Trophoblast cell (in vitro differentiated cells and primary cell): ENCODE results near the gene GGTLC1.

Source experiments
- DNase-seq, 2 donors: peaks; one replicate each; pipeline ENCODE4 v3.0.0-alpha.2; 2016
- H2AFZ ChIP-seq: 2 replicates; pipeline ENCODE4 v1.6.1; 2013; ENCODE audit warnings: low read length, moderate library complexity, mild to moderate bottlenecking; ENCODE audit not compliant: insufficient read depth, poor library complexity
- H2AK5ac ChIP-seq: 2 replicates; pipeline ENCODE4 v1.6.1; 2013; ENCODE audit warnings: mild to moderate bottlenecking, low read length
- H2BK120ac ChIP-seq: 2 replicates; pipeline ENCODE4 v1.6.1; 2013; ENCODE audit warnings: low read length, mild to moderate bottlenecking, moderate library complexity; ENCODE audit not compliant: insufficient read depth, poor library complexity
- H2BK12ac ChIP-seq: 2 replicates; pipeline ENCODE4 v1.6.1; 2013; ENCODE audit warnings: mild to moderate bottlenecking, low read length, moderate library complexity
- H2BK5ac ChIP-seq: 2 replicates; pipeline ENCODE4 v1.6.1; 2013; ENCODE audit warnings: low read length, low read depth, moderate library complexity, mild to moderate bottlenecking; ENCODE audit not compliant: poor library complexity
- H3K14ac ChIP-seq: 2 replicates; pipeline ENCODE4 v1.6.1; 2013; ENCODE audit warnings: mild to moderate bottlenecking, low read length
- H3K18ac ChIP-seq: 2 replicates; pipeline ENCODE4 v1.6.1; 2013; ENCODE audit warnings: mild to moderate bottlenecking, low read length
- H3K23ac ChIP-seq: 2 replicates; pipeline ENCODE4 v1.6.1; 2013; ENCODE audit warnings: low read length
- H3K27ac ChIP-seq: 2 replicates; pipeline ENCODE4 v1.5.1; 2013; ENCODE audit warnings: low read depth, mild to moderate bottlenecking, inconsistent platforms, low read length, moderate library complexity
- H3K27me3 ChIP-seq: 2 replicates; pipeline ENCODE4 v1.6.1; 2013; ENCODE audit warnings: inconsistent platforms, mild to moderate bottlenecking, low read length, moderate library complexity; ENCODE audit not compliant: insufficient read depth
- H3K36me3 ChIP-seq, 2 experiments: 1 replicate in 1 of 2; 2 replicates in 1 of 2; pipeline ENCODE4 v1.6.1; 2013; ENCODE audit warnings: low read length in 2 of 2, mild to moderate bottlenecking in 2 of 2, moderate library complexity in 1 of 2; ENCODE audit not compliant: insufficient read depth in 2 of 2, control insufficient read depth in 1 of 2
- H3K4ac ChIP-seq: 2 replicates; pipeline ENCODE4 v1.6.1; 2013; ENCODE audit warnings: low read depth, mild to moderate bottlenecking, low read length, moderate library complexity
- H3K4me1 ChIP-seq, 2 experiments: 1 replicate in 1 of 2; 2 replicates in 1 of 2; pipeline ENCODE4 v1.6.1; 2013; ENCODE audit warnings: low read length in 2 of 2, mild to moderate bottlenecking in 2 of 2, moderate library complexity in 1 of 2; ENCODE audit not compliant: insufficient read depth in 2 of 2, control insufficient read depth in 1 of 2
- H3K4me2 ChIP-seq: 2 replicates; pipeline ENCODE4 v1.6.1; 2013; ENCODE audit warnings: inconsistent platforms, mild to moderate bottlenecking, low read length, moderate library complexity
- H3K4me3 ChIP-seq: 2 replicates; pipeline ENCODE4 v1.5.1; 2013; ENCODE audit warnings: mild to moderate bottlenecking, low read depth, low read length, inconsistent platforms
- H3K79me1 ChIP-seq: one replicate; pipeline ENCODE4 v1.6.1; 2013; ENCODE audit warnings: low read length
- H3K79me2 ChIP-seq: 2 replicates; pipeline ENCODE4 v1.6.1; 2013; ENCODE audit warnings: low read length, mild to moderate bottlenecking; ENCODE audit not compliant: control insufficient read depth, insufficient read depth, poor library complexity
- H3K9ac ChIP-seq: 2 replicates; pipeline ENCODE4 v1.6.1; 2013; ENCODE audit warnings: mild to moderate bottlenecking, low read length
- H3K9me3 ChIP-seq: 2 replicates; pipeline ENCODE4 v1.6.1; 2013; ENCODE audit warnings: low read depth, mild to moderate bottlenecking, control low read depth, inconsistent platforms, low read length; ENCODE audit not compliant: insufficient read depth
- H4K12ac ChIP-seq: 2 replicates; pipeline ENCODE4 v1.6.1; 2013; ENCODE audit warnings: low read depth, mild to moderate bottlenecking, low read length, moderate library complexity
- H4K8ac ChIP-seq: 2 replicates; pipeline ENCODE4 v1.6.1; 2013; ENCODE audit warnings: low read depth, mild to moderate bottlenecking, low read length, moderate library complexity
- H4K91ac ChIP-seq: one replicate; pipeline ENCODE4 v1.6.1; 2013; ENCODE audit warnings: low read depth, mild to moderate bottlenecking, low read length, moderate library complexity
- WGBS: extraction: QIAGEN DNeasy Blood & Tissue Kit; methylation state at CpG from one replicate; pipeline ENCODE4 v1.1.7; 2013; ENCODE audit warnings: missing lambda C conversion rate; ENCODE audit not compliant: insufficient read length, insufficient coverage; ENCODE audit errors: extremely low coverage; 5-methylcytosine and 5-hydroxymethylcytosine counted together

GGTLC1 gene

DNA sequence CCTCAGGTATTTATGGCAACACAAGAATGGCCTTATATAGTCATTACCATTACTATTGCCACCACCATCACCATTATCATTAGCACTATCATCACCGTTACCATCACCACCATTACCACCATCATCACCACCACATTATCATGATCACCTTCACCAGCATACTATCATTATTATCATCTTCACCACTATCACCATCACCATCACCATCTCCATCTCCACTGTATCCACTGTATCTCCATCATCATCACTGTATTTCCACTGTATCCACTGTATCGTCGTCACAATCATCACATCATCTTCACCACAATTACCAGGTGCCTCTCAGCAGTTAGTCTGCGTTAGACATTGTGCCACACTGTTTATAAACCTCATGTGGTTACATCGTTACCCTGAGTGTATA is 45.3 kb downstream of the GGTLC1 start:
- Histone ChIP-seq H3K79me2 (no peaks in the 10 kb centered on the region), H3K9ac (no peak overlapping the region), H3K4ac (no peak overlapping the region), H3K79me1 (no peaks in the 10 kb centered on the region), H3K4me2 (no peak overlapping the region), H4K12ac (no peak overlapping the region), H3K36me3 (no peaks in the 10 kb centered on the region), H2BK12ac (no peak overlapping the region), H2AK5ac (no peak overlapping the region), H3K14ac (no peak overlapping the region), H3K4me3 (no peak overlapping the region), H2AFZ (no peak overlapping the region), H3K9me3 (peaks cover 3% of the 10 kb centered on the region), H4K91ac (no peak overlapping the region), H4K8ac (no peak overlapping the region), H3K27ac (no peak overlapping the region), H3K27me3 (no peaks in the 10 kb centered on the region), H3K4me1 (no peaks in the 10 kb centered on the region), H3K23ac (no peak overlapping the region), H2BK5ac (no peak overlapping the region), H3K18ac (no peak overlapping the region), H2BK120ac (no peak overlapping the region)
- no CpG with 5 or more reads among the region's 5 CpGs for WGBS
- DNase-seq = no peak

DNA sequence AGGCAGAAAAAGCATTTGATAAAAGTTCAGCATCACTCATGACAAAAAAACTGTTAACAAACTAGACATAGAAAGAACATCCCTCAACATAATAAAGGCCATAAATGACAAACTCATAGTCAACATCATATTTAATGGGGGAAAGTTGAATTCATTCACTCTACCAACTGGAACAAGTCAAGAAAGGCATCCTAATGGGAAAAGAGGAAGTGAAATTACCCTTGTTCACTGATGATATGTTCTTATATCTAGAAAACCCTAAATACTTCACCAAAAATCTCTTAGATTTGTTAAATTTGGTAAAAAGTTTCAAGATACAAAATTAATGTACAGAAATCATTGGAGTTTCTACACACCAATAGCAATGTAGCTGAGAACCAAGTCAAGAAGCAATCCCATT is 48.9 kb downstream of the GGTLC1 start:
- Histone ChIP-seq H3K4me3 (no peak overlapping the region), H3K4me2 (no peak overlapping the region), H3K9ac (no peak overlapping the region), H2AK5ac (no peak overlapping the region), H2BK12ac (no peak overlapping the region), H3K79me2 (no peaks in the 10 kb centered on the region), H3K79me1 (no peaks in the 10 kb centered on the region), H3K9me3 (peaks cover 3% of the 10 kb centered on the region), H2BK5ac (no peak overlapping the region), H3K4ac (no peak overlapping the region), H2AFZ (no peak overlapping the region), H3K27ac (no peak overlapping the region), H3K14ac (no peak overlapping the region), H3K23ac (no peak overlapping the region), H3K36me3 (no peaks in the 10 kb centered on the region), H3K27me3 (no peaks in the 10 kb centered on the region), H3K18ac (no peak overlapping the region), H3K4me1 (no peaks in the 10 kb centered on the region), H4K12ac (no peak overlapping the region), H4K91ac (no peak overlapping the region), H4K8ac (no peak overlapping the region), H2BK120ac (no peak overlapping the region)
- DNase-seq = no peak

DNA sequence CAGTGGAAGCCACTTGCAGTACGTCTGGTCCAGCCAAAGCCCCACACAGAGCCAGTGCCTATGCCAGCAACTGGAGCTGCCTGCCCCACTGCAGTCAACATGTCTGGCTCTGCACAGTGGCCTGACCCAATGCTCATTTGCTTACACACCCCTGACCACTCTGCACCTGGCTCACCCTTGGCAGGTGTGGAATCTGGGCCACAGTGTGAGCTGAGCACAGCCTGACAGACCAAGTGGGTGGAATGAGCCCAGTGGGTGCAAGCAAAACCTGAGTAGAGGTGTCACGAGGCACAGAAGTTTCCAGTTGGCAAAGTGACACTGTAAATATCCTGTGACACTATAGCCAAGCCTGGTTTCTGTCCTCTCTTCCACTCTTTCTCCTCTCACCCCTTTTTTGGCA is 49.5 kb downstream of the GGTLC1 start:
- no CpG with 5 or more reads among the region's 2 CpGs for WGBS
- Histone ChIP-seq H3K79me1 (no peaks in the 10 kb centered on the region), H4K91ac (no peak overlapping the region), H3K4me1 (no peaks in the 10 kb centered on the region), H3K79me2 (no peaks in the 10 kb centered on the region), H3K27me3 (no peaks in the 10 kb centered on the region), H3K9me3 (peaks cover 3% of the 10 kb centered on the region), H3K4me3 (no peak overlapping the region), H3K4me2 (no peak overlapping the region), H2AK5ac (no peak overlapping the region), H3K9ac (no peak overlapping the region), H3K4ac (no peak overlapping the region), H3K14ac (no peak overlapping the region), H2BK12ac (no peak overlapping the region), H2AFZ (no peak overlapping the region), H3K18ac (no peak overlapping the region), H3K36me3 (no peaks in the 10 kb centered on the region), H4K12ac (no peak overlapping the region), H3K23ac (no peak overlapping the region), H2BK120ac (no peak overlapping the region), H3K27ac (no peak overlapping the region), H4K8ac (no peak overlapping the region), H2BK5ac (no peak overlapping the region)
- DNase-seq = no peak

DNA sequence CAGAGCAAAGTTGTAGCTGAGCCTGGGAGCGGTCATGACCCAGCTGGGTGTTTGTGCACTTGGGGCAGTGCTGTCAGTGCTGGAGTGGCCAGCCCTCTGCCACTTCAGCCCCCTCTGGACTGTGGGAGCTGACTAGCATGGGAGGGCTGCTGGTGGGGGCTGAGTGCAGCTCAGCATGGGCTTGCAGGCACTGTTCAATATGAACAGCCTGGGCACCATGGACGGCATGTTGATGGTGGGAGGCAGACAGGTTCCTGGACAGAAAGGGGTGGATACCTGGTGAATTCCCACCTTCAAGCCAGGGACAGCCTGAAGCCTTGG is 50.5 kb downstream of the GGTLC1 start:
- H3K27ac ChIP-seq = no peak overlapping the region
- no peak overlapping the region for H2BK120ac ChIP-seq
- H3K9ac ChIP-seq = no peak overlapping the region
- no peak overlapping the region for H3K14ac ChIP-seq
- DNase-seq = no peak
- H2BK5ac ChIP-seq = no peak overlapping the region
- no peak overlapping the region for H2BK12ac ChIP-seq
- H3K4ac ChIP-seq = no peak overlapping the region
- no peaks in the 10 kb centered on the region for H3K79me2 ChIP-seq
- no CpG with 5 or more reads among the region's 2 CpGs for WGBS
- H3K4me2 ChIP-seq = no peak overlapping the region
- H2AFZ ChIP-seq = no peak overlapping the region
- no peaks in the 10 kb centered on the region for H3K36me3 ChIP-seq
- H3K9me3 ChIP-seq = peaks cover 3% of the 10 kb centered on the region
- no peak overlapping the region for H3K18ac ChIP-seq
- no peak overlapping the region for H4K8ac ChIP-seq
- no peak overlapping the region for H3K23ac ChIP-seq
- H3K4me3 ChIP-seq = no peak overlapping the region
- H3K27me3 ChIP-seq = no peaks in the 10 kb centered on the region
- H2AK5ac ChIP-seq = no peak overlapping the region
- H4K12ac ChIP-seq = no peak overlapping the region
- H3K4me1 ChIP-seq = no peaks in the 10 kb centered on the region
- no peak overlapping the region for H4K91ac ChIP-seq
- H3K79me1 ChIP-seq = no peaks in the 10 kb centered on the region
